Measurements from ENCODE around the gene ATL2.
"Not testable (repeated sequence)": the region's sequence is repeated elsewhere in the genome, so short reads cannot be mapped to it uniquely, and the experiment has no call there.

The ATL2 gene

DNA sequence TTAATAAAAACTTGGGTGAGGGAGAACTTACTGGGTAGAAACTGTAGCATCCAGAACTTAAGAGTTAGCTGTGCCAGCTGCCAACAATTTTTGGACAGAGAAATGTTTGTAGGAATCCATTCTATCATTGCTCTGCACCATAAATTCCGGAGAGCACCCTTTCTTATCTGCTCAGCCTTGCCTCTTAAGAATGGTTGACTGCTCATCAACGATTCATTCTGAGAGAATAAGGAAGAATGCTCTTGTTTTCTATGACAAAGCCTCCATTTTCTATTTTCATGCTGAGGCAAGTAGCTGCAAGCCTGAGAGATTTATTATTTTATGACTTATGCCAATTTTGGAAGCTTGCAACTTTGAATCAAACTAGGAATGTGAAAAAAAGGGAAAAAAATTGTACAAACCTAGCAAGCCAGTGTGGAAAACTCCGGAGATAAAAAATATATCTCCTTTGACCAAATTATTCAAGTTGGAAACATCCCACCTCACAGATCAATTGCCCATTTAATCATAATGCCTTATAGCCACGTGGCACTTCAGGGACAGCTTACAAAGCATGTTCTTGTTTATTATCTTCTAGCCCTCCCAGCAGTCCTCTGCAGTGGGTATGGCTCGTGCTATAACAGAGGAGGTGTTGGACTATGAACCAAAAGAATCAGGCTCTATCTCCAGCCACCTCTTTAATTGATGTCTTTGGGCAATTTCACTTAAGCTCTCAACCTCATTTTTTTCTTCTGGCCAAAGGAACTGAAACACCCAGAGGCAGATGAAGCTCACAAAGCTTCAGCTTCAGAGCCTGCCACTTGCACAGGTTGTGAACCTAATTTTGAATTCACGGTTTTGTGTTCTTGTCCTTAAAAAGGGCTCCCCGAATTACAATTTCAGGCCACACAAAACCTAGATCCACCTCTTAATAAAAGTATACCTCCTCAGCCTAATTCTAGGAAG lies 40.9 kb upstream of the ATL2 start:
- TF ChIP-seq, protein P1, sequence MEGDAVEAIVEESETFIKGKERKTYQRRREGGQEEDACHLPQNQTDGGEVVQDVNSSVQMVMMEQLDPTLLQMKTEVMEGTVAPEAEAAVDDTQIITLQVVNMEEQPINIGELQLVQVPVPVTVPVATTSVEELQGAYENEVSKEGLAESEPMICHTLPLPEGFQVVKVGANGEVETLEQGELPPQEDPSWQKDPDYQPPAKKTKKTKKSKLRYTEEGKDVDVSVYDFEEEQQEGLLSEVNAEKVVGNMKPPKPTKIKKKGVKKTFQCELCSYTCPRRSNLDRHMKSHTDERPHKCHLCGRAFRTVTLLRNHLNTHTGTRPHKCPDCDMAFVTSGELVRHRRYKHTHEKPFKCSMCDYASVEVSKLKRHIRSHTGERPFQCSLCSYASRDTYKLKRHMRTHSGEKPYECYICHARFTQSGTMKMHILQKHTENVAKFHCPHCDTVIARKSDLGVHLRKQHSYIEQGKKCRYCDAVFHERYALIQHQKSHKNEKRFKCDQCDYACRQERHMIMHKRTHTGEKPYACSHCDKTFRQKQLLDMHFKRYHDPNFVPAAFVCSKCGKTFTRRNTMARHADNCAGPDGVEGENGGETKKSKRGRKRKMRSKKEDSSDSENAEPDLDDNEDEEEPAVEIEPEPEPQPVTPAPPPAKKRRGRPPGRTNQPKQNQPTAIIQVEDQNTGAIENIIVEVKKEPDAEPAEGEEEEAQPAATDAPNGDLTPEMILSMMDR (IDR thresholded peaks at IDR 0.05; ENCODE audit: insufficient read depth, low read length, poor library complexity, severe bottlenecking), result no peak

DNA sequence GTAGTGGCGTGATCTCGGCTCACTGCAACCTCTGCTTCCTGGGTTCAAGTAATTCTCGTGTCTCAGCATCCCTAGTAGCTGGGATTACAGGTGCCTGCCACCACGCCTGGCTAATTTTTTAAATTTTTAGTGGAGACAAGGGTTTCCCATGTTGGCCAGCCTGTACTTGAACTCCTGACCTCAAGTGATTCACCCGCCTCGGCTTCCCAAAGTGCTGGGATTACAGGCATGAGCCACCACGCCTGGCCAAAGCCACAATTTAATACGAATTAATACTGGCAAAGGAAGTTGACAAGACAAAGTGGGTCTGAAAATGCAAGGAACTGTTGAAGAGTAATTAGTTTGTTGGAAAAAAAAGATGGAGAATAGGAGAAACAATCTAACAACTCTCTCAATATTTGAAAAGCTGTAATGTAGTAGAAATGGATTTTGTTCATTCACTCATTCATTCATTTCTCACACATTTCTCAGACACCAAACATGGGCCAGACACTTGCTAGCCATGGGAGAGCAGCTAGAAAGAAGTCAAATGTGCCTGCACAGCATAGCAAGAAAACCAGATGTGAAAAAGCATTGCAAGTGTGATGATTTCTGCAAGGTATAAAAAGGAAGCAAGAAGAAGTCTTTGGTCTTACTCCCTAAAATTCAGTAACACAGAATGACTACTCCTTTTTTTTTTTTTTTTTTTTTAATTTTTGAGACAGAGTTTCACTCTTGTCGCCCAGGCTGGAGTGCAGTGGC lies 39.4 kb upstream of the ATL2 start:
- TF ChIP-seq, protein P1 (IDR thresholded peaks at IDR 0.05; ENCODE audit: insufficient read depth, low read length, poor library complexity, severe bottlenecking), result no peak
- Histone ChIP-seq H3K4me3 (replicated peaks; ENCODE audit: low read depth, low read length) (no peak overlapping the region), H3K36me3 (ENCODE audit: control insufficient read depth, insufficient read depth, low read length) (no peaks in the 10 kb centered on the region), H3K27me3 (replicated peaks; ENCODE audit: control insufficient read depth, insufficient read depth, low read length) (no peaks in the 10 kb centered on the region)
- no peak for DNase-seq (ENCODE audit: extremely low read depth, insufficient read length)

More for the DNA sequence above, 40.9 kb upstream of the ATL2 start:
- DNase-seq (ENCODE audit: extremely low read depth, insufficient read length), result no peak
- Histone ChIP-seq H3K27me3 (replicated peaks; ENCODE audit: control insufficient read depth, insufficient read depth, low read length) (no peaks in the 10 kb centered on the region), H3K4me3 (replicated peaks; ENCODE audit: low read depth, low read length) (no peak overlapping the region), H3K36me3 (ENCODE audit: control insufficient read depth, insufficient read depth, low read length) (no peaks in the 10 kb centered on the region)

DNA sequence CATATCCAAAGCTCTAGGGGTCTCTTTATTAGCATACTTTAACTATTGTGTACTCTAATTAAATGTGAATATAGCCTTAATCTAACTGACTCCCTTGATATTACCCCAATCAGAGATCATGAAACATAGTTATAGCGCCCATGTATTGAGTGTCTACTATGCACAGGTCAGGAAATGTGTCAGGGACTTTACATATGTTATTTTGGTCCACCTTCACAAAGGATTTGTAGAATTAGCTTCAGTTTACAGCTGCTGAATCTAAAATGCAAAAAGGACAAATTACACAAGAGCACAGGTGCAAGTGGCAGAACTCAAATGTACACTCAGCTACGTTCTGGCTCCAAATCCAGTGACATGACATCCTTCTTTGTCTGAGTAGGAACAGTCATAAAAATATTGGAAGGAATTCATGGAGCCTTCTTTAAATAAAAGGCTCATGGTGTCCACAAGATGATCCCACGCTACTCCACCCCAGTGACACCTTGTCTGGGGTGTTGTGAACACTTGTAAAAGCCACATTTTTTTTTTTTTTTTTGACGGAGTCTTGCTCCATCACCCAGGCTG lies 38.7 kb upstream of the ATL2 start:
- DNase-seq (ENCODE audit: extremely low read depth, insufficient read length), result no peak
- TF ChIP-seq, protein P1 (IDR thresholded peaks at IDR 0.05; ENCODE audit: insufficient read depth, low read length, poor library complexity, severe bottlenecking), result no peak
- Histone ChIP-seq H3K36me3 (ENCODE audit: control insufficient read depth, insufficient read depth, low read length) (no peaks in the 10 kb centered on the region), H3K27me3 (replicated peaks; ENCODE audit: control insufficient read depth, insufficient read depth, low read length) (no peaks in the 10 kb centered on the region), H3K4me3 (replicated peaks; ENCODE audit: low read depth, low read length) (no peak overlapping the region)

DNA sequence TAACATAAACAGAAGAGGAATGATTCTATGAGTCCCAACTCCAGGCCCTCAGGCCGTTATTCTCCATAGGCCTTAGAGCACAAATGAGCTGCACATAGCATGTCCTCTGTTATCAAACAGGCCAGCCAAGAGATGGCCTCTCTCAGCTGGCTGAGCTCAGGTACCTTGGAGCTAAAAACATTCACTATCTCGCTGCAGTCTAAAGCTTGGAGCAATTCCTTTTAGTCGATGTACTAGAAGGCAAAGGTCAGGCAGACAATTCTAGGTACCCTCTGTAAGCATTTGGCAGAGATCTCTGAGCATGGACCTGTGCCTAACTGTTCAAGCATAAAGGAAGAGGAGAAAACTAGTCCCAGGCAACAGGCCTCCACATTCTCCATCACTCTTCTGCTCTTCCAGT lies 38.0 kb upstream of the ATL2 start:
- H3K4me3 ChIP-seq (replicated peaks; ENCODE audit: low read depth, low read length), result no peak overlapping the region
- TF ChIP-seq, protein P1 (IDR thresholded peaks at IDR 0.05; ENCODE audit: insufficient read depth, low read length, poor library complexity, severe bottlenecking), result no peak
- no peak for DNase-seq (ENCODE audit: extremely low read depth, insufficient read length)

DNA sequence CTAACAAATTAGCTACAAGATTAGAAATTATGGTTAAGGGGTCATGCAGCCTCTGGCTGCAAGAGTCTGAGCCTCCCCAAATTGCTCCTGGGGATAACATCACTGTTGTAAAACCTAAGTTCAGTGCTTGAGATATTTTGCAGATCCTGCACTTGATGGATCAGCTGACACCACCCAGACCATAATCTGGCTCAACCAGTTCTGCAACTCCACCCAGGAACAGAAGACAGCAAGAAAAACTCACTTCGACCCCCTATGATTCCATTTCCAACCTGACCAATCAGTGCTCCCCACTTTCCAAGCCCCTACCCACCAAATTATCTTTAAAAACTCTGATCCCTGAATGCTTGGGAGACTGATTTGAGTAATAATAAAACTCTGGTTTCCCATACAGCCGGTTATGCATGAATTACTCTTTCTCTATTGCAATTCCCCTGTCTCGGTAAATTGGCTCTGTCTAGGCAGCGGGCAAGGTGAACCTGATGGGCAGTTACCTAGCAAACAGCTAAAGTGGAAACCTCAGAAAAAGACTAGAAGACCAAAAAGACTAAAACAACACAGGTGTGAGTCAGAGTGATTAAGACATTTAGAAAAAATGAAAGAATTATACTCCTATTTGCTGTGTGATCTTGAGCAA lies 35.3 kb upstream of the ATL2 start:
- DNase-seq (ENCODE audit: extremely low read depth, insufficient read length); H3K27me3 ChIP-seq (replicated peaks; ENCODE audit: control insufficient read depth, insufficient read depth, low read length): not testable (repeated sequence)

More for the DNA sequence above, 38.0 kb upstream of the ATL2 start:
- H3K27me3 ChIP-seq (replicated peaks; ENCODE audit: control insufficient read depth, insufficient read depth, low read length), result no peaks in the 10 kb centered on the region
- H3K36me3 ChIP-seq (ENCODE audit: control insufficient read depth, insufficient read depth, low read length), result no peaks in the 10 kb centered on the region

More for the DNA sequence above, 35.3 kb upstream of the ATL2 start:
- H3K36me3 ChIP-seq (ENCODE audit: control insufficient read depth, insufficient read depth, low read length); H3K4me3 ChIP-seq (replicated peaks; ENCODE audit: low read depth, low read length): not testable (repeated sequence)

Data from GM06990 (cell line).